Ammon's horn (tissue), 1 donor: ENCODE measurements around the gene IST1.

ENCODE experiments used
- DNase-seq: peaks from one replicate; pipeline ENCODE4 v3.0.0-alpha.2; 2016; ENCODE audit warnings: low spot score

Gene IST1

DNA sequence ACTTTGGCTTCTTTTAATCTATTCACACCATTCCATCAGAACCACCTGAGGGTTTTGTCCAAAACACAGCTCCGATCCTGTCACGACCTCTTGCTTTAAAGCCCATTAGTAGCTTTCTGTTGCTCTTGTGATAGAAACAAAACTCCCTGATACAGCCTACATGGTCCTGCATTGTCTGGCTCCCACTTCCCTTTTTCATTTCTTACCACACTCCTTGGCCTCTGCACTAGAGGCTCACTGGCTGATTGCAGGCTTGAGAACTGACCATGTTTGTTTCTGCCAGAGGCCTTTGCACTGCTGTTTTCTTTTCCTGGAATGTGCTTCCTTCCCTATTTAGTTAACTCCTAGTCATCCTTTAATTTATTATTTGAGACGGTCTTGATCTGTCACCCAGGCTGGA is 23.7 kb downstream of the IST1 start:
- peak; percentile 47 for DNase-seq

DNA sequence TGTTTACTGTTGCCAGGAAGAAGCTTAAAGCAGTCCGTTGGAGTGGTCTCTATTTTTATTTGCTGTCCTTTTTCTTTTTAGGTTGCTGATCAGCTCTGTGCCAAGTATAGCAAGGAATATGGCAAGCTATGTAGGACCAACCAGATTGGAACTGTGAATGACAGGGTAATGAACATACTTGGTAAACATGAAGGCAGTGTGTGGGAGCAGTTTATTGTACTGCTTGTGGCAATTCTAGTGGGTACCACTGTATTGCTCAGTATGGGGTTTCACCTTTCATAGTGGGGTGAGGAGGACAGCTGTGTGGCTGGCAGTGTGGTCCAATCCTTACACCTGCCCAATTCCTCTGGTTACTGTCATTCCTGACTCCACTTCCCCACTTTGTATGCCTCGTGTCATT is 25.3 kb downstream of the IST1 start:
- no peak for DNase-seq

DNA sequence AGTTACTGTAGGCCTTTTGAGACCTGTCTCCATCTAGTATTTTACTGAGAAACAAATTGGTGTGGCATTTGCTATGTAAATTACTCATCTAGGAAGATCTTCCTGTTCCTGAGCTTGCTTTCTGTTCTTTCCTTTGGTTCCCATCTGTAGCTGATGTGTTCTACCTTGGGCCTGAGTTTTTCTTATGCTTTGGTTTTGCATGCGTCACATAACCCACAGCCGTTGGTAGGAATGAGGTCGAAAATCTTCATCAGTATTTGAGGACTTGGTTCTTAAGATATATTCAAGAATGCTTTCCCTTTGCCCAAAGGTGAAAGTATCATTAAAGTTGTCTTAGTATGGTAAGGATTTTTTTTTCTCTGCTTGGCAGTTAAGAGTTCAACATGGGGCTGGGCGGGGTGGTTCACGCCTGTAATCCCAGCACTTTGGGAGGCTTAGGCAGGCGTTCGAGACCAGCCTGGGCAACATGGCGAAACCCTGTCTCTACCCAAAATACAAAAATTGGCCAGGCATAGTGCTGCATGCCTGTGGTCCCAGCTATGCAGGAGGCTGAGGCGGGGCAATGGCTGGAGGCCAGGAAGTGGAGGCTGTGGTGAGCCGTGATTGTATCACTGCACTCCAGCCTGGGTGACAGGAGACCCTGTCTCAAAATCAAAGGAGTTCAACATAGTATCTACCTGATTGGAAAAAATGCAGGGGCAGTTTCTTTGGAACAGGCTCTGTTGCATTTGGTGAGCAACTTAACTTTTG is 28.8 kb downstream of the IST1 start:
- no peak for DNase-seq

DNA sequence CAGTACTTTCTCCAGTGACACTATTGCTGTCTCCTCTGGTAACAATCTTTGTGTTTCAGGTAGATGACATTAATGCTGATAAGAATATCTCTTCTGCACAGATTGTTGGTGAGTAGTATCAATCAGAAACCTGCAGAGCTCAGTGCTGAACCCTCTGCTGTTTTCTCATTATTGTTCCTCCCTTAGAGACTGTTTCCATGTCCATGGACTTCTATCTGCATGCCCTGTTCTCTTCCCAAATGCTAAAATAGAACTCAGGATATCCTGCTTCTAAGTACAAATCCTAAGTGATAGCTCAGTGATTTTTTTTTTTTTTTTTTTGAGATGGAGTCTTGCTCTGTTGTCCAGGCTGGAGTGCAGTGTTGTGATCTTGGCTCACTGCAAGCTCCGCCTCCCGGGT is 29.4 kb downstream of the IST1 start:
- DNase-seq, result no peak

DNA sequence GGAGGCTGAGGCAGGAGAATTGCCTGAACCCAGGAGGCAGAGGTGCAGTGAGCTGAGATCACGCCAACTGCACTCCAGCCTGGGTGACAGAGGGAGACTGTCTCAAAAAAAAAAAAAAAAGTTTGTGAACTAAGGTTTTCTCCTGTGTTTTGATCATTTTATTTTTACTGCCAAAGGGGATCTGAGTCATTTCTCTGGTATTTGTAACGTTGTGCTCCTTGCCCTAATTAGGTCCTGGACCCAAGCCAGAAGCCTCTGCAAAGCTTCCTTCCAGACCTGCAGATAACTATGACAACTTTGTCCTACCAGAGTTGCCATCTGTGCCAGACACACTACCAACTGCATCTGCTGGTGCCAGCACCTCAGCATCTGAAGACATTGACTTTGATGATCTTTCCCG is 32.1 kb downstream of the IST1 start:
- peak; percentile 35 for DNase-seq

DNA sequence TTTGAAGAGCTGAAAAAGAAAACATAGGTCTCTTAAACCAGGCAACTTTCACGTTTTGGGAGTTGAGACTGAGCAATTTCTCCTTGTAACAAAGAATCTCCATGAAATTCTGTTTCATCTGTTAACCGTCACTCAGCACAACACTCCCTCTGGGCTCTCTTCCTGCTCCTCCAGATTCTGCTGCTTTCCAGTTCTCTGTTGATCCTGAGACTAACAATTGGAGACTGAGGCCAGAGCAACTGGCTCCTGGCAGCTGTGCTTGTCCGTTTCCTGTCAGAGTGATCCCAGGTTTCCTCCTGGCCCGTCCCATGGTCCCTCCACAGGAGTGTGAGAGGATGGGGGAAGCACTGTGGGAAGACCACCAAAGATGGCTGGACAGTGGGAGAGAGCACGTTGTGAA is 32.5 kb downstream of the IST1 start:
- DNase-seq, result no peak

DNA sequence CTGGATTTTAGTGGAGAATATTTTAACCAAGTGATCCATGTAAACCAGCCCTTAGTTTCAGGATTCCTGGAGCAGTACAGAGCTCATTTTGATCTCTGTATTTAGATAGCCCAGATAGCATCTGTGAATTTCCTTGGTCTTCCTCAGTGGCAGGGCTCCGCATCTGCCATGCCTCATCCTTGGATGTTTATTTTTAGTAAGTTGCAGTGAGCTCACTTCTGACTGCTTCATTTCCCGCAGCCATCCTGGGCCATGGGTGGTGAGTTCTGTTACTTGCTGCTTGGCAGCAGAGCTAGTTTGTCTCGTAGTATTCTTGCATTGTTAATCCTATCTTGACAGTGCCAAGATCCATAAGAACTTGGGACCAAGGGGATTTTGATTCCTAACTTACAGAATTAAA is 33.7 kb downstream of the IST1 start:
- DNase-seq, result peak; percentile 41

DNA sequence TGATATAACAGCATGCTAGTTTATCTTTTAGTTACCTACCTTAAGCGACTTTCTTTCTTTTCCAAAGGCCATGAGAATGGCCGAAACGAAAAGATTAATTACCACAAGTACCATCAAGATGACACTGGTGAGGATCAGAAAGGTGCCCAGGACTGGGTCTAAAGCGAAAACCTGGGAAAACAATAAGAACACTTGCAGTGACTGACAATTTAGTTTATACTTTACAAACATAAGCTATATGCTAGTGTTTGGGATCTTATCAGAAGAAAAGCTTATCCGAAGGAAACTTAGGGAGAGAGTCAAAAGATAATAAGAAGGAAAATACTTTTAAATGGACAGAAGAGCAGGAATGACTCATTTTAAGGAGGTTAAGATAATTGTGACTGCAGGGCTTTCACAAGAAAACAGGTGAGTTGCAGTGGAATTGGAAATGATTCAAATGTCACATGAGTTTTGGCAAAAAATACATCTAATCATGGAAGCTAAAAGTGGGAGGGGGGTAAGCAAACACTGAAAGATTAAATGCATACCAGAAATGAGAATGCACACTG is 34.8 kb downstream of the IST1 start:
- no peak for DNase-seq

DNA sequence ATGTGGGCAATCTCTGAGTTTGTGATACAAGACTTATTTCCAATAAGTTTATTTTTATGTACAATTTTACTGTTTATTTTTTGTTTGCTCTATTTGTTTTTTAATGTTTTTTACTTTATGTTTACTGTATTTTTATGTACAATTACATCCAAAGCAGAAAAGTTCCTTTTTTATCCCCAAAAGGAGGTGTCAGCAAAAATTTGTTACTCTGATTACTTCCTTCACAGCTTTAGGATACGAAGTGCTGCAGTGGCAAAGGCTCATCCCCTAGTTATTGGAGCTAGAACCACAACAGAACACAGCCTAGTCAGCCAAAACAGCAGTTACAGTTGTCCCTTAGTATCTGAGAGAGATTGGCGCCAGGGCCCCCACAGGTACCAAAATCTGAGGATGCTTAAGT is 35.7 kb downstream of the IST1 start:
- DNase-seq, result no peak

DNA sequence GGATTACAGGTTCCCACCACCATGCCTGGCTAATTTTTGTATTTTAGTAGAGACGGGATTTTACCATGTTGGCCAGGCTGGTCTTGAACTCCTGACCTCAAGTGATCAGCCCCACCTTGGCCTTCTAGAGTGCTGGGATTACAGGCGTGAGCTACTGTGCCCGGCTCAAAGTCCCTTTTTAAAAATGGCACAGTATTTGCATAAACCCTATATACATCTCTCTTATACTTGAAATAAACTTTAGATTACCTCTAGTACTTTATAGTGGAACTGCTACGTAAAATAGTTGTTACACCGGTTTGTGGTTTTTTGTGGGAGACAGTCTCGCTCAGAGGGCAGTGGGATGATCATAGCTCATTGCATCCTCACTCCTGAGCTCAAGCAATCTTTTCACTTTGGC is 36.3 kb downstream of the IST1 start:
- DNase-seq, result no peak

DNA sequence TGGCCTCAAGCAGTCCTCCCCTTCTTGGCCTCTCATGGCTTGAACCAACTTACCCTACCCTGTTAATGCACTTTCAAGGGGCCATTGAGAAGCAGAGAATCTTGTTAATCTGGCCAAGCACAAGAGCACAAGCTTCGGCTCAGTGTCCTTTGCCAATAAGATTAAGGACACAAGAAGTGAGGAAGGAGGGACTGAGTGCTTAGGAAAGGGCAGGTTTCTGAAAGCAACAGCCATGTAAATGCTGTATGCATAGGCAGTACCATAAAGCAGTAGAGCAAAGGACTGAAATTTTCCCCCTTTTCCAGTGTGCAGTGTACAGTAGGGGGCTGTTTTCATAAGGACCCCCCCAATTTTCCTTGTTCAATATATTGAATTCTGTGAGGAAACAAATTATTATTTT is 37.7 kb downstream of the IST1 start:
- DNase-seq, result no peak

DNA sequence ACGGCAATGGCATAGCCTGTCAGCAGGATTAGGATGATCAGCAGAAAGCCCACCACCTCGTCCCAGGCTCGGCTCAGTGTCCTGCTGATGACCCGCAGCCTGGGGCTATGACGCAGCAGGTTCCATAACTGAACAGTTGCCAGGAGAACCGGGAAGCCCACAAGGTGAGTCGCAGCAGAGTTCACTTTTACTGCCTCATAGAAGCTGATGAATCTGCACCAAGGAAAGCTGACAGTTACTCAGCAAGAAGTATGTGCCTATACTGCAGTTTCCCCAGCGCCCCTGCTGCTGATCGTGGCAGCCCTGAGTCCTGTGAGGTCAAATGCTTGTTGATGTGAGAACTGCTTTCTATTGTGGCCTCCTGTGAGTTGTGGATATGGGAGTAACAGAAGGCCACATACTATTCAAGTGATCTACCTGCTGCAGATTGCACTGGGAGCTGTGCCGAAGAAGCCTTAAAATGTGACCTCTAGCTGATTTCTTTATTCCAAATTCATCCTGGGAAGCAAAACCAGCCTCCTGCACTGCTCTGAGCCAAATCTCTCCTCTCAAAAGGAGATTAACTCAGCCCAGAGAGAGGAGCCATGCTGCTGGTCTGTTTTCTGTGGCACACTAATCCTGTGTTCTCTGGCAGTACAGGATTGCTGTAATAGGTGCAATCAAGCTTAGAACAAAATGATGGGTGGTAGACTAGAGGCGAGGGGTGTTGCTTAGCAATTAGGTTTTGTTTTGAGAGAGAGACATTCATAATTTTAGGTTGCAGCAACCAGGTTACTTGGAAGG is 38.8 kb downstream of the IST1 start:
- DNase-seq, result peak; percentile 28

DNA sequence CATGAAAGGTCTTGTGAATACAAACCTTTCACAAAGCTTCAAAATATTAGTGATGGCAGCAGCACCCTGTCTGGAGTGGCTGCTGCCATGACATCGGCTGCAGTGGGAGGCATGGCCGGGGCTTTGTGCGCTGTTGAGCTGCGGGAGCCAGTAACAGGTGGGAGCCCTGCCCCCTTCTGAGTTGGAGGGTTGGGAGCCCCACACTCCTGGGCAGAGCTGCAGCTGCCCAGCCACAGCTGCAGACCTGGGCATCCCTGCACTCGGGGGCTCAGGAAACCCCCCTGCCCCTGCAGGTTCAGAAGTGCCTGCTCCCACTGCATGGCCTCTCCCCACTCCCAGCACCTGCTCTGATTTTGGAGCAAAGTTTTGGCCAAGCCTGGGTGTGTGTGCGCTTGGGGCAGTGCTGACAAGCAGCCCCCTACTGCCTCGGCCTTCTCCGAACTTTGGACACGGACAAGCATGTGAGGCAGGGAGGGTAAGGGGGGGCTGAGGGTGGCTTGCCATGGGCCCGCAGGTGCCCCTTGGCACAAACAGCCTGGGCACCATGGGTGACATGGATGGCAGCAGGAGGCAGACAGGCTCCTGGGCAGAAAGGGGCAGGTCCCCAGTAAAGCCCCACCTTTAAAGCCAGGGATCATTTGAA is 42.7 kb downstream of the IST1 start:
- no peak for DNase-seq

DNA sequence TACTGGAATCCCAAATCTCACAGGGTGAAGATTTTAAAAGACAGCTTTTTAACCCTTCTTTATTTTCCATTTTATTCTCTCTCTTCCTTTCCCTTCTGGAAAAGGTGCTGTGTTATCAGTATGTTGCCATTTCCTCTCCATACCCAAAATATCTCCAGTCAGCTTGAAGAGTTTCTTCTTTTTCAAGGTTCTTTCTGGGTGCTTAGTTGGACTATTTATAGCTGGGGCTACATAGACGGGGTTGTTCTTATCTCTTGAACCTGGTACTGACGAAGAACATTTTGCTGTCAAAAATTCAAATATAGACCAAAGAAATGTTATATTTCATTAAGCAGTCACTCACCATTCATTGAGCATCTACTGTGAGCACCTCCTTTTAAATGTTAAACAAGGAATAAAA is 48.6 kb downstream of the IST1 start:
- DNase-seq, result no peak

DNA sequence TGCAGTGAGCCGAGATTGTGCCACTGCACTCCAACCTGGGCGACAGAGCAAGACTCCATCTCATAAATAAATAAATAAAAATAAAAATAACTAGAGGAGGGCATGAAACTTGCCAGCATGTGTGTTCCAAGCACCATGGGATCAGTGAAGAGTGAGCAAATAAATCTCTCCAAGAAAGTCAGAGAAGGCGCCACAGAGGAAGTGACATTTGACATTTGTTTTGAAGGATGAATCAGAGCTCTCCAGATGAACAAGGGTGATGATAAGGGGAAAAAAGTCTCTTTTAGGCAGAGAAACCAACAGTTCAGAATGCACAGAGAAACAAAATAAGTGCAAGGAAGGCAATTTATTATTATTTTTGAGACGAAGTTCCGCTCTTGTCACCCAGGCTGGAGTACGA is 50.3 kb downstream of the IST1 start:
- no peak for DNase-seq

DNA sequence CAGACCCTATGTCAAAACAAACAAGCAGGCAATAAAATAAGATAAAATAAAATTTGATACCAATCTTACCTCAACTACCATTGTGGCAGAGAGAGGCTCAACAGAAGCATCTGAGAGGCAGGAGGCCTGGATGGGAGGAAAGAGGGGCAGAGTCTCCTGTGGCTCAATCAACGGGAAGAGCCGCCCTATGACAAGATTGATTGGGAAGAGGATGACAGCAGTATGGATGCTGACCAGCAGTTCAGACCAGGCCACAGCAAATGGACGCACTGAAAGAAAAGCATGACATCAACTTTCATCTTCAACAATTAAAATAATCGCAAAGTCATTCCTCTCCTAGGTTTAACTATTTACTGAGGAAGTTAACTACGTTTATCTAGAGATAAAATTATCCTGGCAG is 57.5 kb downstream of the IST1 start:
- no peak for DNase-seq

DNA sequence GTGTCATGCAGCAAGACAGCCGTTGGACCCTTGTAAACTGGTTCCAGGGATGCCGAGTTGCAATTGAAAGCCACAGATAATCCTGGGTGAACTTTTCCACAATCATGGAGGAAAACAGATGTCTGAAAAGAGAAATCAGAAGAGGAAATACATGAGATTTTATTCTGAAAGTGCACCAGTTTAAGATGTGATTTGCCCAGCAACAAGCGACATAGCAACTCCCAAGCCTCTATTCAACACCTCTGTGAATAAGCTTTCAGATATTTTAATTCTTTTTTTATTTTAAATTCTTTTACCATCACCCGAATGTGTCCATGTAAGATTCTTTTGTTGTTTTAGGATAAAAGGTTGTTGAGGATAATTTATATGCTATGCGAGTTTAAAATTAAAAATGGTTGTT is 58.8 kb downstream of the IST1 start:
- DNase-seq, result no peak

DNA sequence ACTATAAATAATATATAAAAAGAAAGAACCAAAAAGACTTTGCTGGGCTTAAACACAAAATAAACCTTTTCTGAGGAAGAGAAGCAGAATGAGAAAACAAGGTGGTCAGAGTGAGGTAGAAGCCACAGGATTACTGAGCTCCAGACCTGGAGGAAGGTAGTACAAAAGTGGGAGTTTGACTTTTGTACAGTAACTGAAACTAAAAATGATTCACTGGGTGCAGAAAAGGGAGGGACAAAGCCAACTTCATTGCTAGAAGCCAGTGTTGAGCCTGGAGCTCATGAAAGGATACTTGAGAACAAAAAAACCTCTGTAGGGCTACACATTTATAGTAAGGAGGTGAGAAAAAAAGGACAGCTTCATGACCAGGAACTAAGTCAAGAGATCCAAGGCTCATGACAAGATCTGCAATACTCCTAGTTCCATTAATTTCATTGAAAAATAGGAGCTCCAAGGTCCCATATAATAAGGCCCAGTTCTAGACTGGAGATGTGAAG is 59.4 kb downstream of the IST1 start:
- no peak for DNase-seq

DNA sequence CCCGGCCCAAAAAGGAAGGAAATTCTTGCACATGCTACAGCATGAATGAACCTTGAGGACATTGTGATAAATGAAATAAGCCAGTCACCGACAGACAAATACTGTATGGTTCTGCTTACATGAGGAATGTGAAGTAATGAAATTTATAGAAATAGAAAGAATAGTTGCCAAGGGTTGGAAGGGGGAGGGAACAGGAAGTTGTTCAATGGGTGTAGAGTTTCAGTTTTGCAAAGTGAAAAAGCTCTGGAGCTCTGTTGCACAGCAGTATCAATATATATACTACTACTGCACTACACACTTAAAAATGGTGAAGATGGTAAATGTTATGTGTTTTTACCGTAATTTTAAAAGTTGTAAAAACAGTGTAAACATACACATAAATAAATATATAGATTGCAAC is 61.2 kb downstream of the IST1 start:
- no peak for DNase-seq

DNA sequence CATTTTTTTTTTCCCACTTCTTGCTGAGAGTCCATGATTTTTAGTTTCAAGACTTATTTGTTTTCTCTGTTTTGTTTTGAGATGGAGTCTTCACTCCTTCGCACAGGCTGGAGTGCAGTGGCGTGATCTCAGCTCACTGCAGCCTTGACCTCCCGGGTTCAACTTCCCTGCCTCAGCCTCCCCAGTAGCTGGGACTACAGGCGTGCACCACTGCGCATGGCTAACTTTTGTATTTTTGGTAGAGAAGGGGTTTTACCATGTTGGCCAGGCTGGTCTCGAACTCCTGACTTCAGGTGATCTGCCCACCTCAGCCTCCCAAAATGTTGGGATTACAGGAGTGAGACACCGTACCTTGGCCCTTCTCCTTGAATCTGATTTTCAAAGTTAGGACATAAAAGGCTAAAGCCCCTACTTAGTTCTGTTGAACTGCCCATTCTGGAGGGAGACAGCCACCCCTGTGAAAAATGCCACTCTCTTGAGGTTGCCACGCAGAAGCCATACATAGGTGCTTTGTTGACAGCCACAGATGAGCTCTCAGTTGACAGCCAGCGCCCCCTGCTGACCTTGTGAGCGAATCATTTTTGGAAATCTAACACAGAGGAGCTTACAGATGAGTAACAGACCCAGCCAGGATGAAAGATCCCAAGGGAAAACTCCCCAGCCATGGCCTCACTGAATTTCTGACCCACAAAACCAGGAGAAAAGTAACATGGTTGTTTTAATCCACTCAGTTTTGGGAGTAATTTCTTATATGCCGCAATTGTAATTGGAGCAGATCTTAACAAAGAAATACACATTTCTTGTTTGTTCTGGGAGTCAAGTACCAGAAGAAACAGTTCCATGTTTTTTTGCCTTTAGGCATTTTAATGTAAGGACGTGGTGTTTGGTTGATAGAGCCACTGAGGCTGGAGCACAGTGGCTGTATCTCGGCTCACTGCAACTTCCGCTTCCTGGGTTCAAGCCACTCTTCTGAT is 66.0 kb downstream of the IST1 start:
- peak; percentile 95 for DNase-seq

DNA sequence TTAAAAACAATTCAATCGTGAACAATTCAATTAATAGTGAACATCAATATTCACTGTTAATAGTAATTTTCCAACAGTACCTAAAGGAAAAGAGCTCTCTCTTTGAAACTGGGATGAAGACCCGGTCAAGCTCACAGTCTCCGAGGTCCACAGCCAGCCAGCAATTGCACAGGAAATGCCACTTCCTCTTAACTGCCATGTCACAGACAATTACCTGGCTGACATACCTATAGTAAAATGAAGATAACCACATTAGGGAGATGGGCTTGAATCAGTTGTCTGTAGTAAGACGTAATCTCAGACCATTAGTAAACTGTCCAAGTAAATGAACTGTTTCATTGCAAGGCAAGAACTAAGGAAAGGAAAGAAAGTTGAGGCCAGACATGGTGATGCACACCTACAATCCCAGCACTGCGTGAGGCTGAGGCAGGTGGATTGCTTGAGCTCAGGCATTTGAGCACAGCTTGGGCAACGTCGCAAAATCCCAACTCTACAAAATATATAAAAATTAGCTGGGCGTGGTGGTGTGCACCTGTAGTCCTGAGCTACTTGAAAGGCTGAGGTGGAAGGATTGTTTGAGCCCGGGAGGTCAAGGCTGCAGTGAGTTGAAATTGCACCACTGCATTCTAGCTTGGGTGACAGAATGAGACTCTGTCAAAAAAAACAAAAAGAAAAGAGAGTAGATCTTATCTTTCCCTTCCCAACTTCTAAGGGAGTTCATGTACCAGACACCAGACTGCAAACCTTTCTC is 68.0 kb downstream of the IST1 start:
- no peak for DNase-seq
